Esophagus muscularis mucosa (tissue), 4 donors: ENCODE results near the gene GCK. TPM values are rescaled to one million over a fixed set of nuclear protein-coding genes. Genes with fewer than 3 reads are reported as not detected.

Experiments used
- DNase-seq: peaks from one replicate; pipeline ENCODE4 v3.0.0-alpha.2; 2017; ENCODE audit errors: extremely low spot score
- H3K27ac ChIP-seq, 4 donors: fragments of 200-600 bp; sonication (generic); replicated peaks in 1 of 4; 1 replicate in 3 of 4; 2 replicates in 1 of 4; pipeline ENCODE4 v1.5.1; 2016 to 2019; ENCODE audit warnings: mild to moderate bottlenecking in 1 of 4
- H3K27me3 ChIP-seq, 4 donors: fragments of 200-600 bp; sonication (generic); one replicate each; pipeline versions ENCODE4 v1.5.1 to v1.6.0; 2016 to 2019
- H3K36me3 ChIP-seq, 4 donors: fragments of 200-600 bp; sonication (generic); one replicate each; pipeline ENCODE4 v1.5.1; 2016 to 2019
- H3K4me1 ChIP-seq, 4 donors: fragments of 200-600 bp; sonication (generic); one replicate each; pipeline ENCODE4 v1.5.1; 2016 to 2019
- H3K4me3 ChIP-seq, 4 donors: fragments of 200-600 bp; sonication (generic); 1 replicate in 2 of 4; 2 replicates in 2 of 4; pipeline ENCODE4 v1.5.1; 2016 to 2019; ENCODE audit warnings: mild to moderate bottlenecking in 4 of 4, moderate library complexity in 1 of 4
- H3K9me3 ChIP-seq, 4 donors: fragments of 200-600 bp; sonication (generic); 1 replicate in 3 of 4; 2 replicates in 1 of 4; pipeline ENCODE4 v1.5.1; 2016 to 2019
- CTCF ChIP-seq, 3 experiments: fragments of 200-600 bp in 2 of 3; fragments of 450-650 bp in 1 of 3; sonication (generic) in 2 of 3; IDR thresholded peaks; one replicate each; pipeline ENCODE4 v1.5.1; 2017 to 2019; ENCODE audit warnings: antibody characterized with exemption in 3 of 3, mild to moderate bottlenecking in 2 of 3, moderate library complexity in 1 of 3
- EP300 ChIP-seq: sonication (generic); formaldehyde crosslinking; IDR thresholded peaks from one replicate; pipeline ENCODE4 v1.6.1; 2017; ENCODE audit warnings: antibody characterized with exemption
- POLR2A ChIP-seq: fragments of 450-650 bp; IDR thresholded peaks from one replicate; pipeline ENCODE4 v1.6.1; 2017; ENCODE audit warnings: antibody characterized with exemption, moderate library complexity, mild to moderate bottlenecking, low read depth
- POLR2AphosphoS5 ChIP-seq, 2 donors: sonication (generic); formaldehyde crosslinking; IDR thresholded peaks; one replicate each; pipeline ENCODE4 v1.6.1; 2017; ENCODE audit warnings: antibody characterized with exemption in 2 of 2
- WGBS: methylation state at CpG from one replicate; pipeline ENCODE4 v1.1.5; 2018; 5-methylcytosine and 5-hydroxymethylcytosine counted together
- intact Hi-C: fragments of 100-400 bp; cut with DNase I; formaldehyde crosslinking; loops from one replicate; pipeline ENCODE4 v1.15.1; 2023
- total RNA-seq, 4 donors: library from RNA; depleted of rRNA; stranded (reverse); fragments of >200 nt; gene quantifications; one replicate each; pipeline versions ENCODE4 v1.1.0 to v1.2.1, GENCODE V29; 2016

Gene GCK
- total RNA-seq, 4 donors from 2014 or later, result 0.75 to 2.8 (median 1.2) TPM

- Histone ChIP-seq H3K4me3 (no peak overlapping the region), H3K27me3 (no peaks in the 10 kb centered on the region), H3K36me3 (no peaks in the 10 kb centered on the region), H3K27ac (no peak overlapping the region), H3K9me3 (no peaks in the 10 kb centered on the region), H3K4me1 (peaks cover 0 to 3% (median 0%) of the 10 kb centered on the region in 4 donors)
- intact Hi-C loops, result loop anchor here (10.0 kb wide), 1 partner anchor 55 kb away; no protein-coding TSS in a partner anchor
- TF ChIP-seq EP300 (no peak), POLR2AphosphoS5 (IDR thresholded peaks at IDR 0.05) (no peak), CTCF (IDR thresholded peaks at IDR 0.05) (no peak), POLR2A (no peak)
- DNase-seq, result no peak
- WGBS, result 93% methylated on average over 14 of the region's 14 CpGs
Observed at GRCh38 chr7:44139311-44140010, 49.8 kb downstream of the GCK start.

- H3K27ac ChIP-seq, result no peak overlapping the region
- intact Hi-C loops, result loop anchor here (10.0 kb wide), 1 partner anchor 56 kb away; no protein-coding TSS in a partner anchor
- WGBS, result 81% methylated on average over 8 of the region's 8 CpGs
Observed at GRCh38 chr7:44138698-44139097, 50.5 kb downstream of the GCK start.

GRCh38 chr7:44136731-44137130, 52.5 kb downstream of the GCK start:
- H3K27me3 ChIP-seq, result no peaks in the 10 kb centered on the region
- no peak for DNase-seq
- intact Hi-C loops, result loop anchor here (10.0 kb wide), 1 partner anchor 58 kb away; no protein-coding TSS in a partner anchor
- H3K4me1 ChIP-seq, result peaks cover 0 to 15% (median 0%) of the 10 kb centered on the region in 4 donors
- H3K4me3 ChIP-seq, result no peak overlapping the region
- H3K27ac ChIP-seq, result no peak overlapping the region
- no peaks in the 10 kb centered on the region for H3K36me3 ChIP-seq
- 81% methylated on average over 5 of the region's 5 CpGs for whole genome bisulfite sequencing
- H3K9me3 ChIP-seq, result no peaks in the 10 kb centered on the region
- TF ChIP-seq POLR2A (no peak), CTCF (IDR thresholded peaks at IDR 0.05) (no peak), POLR2AphosphoS5 (IDR thresholded peaks at IDR 0.05) (no peak), EP300 (no peak)

More at GRCh38 chr7:44138698-44139097, 50.5 kb downstream of the GCK start:
- Histone ChIP-seq H3K27me3 (no peaks in the 10 kb centered on the region), H3K4me3 (no peak overlapping the region), H3K4me1 (peaks cover 0 to 3% (median 0%) of the 10 kb centered on the region in 4 donors), H3K9me3 (no peaks in the 10 kb centered on the region), H3K36me3 (no peaks in the 10 kb centered on the region)
- TF ChIP-seq POLR2AphosphoS5 (IDR thresholded peaks at IDR 0.05), result no peak
- no peak for TF ChIP-seq CTCF (IDR thresholded peaks at IDR 0.05)
- TF ChIP-seq EP300, result no peak
- no peak for TF ChIP-seq POLR2A
- no peak for DNase-seq

GRCh38 chr7:44134943-44135628, 54.2 kb downstream of the GCK start:
- H3K4me1 ChIP-seq, result peaks cover 0 to 15% (median 0%) of the 10 kb centered on the region in 4 donors
- no peak overlapping the region for H3K27ac ChIP-seq
- no peaks in the 10 kb centered on the region for H3K27me3 ChIP-seq
- TF ChIP-seq POLR2A (no peak), EP300 (no peak), CTCF (IDR thresholded peaks at IDR 0.05) (no peak), POLR2AphosphoS5 (IDR thresholded peaks at IDR 0.05) (no peak)
- intact Hi-C loops, result loop anchor here (10.0 kb wide), 1 partner anchor 60 kb away; no protein-coding TSS in a partner anchor
- no peaks in the 10 kb centered on the region for H3K9me3 ChIP-seq
- no peak for DNase-seq
- WGBS, result 84% methylated on average over 4 of the region's 4 CpGs
- no peak overlapping the region for H3K4me3 ChIP-seq
- H3K36me3 ChIP-seq, result no peaks in the 10 kb centered on the region
